Natural killer cell (primary cell): ENCODE results near the gene OR2H2. TPM values are rescaled to one million over a fixed set of nuclear protein-coding genes. Genes with fewer than 3 reads are reported as not detected.

Experiments
- ATAC-seq, 3 donors: fragments of 150-1000 bp in 2 of 3; fragments of 200-7000 bp in 1 of 3; cut with Tn5 transposase; 1 replicate in 1 of 3; 2 replicates in 2 of 3; pipeline ENCODE4 v1.10.0; 2021; ENCODE audit warnings: mild to moderate bottlenecking in 2 of 3, moderate library complexity in 2 of 3
- DNase-seq, 2 donors: peaks; one replicate each; pipeline versions ENCODE4 v3.0.0 to v3.0.0-alpha.2; 2013 to 2021; ENCODE audit warnings: mixed read lengths in 1 of 2
- H3K27ac ChIP-seq: one replicate; pipeline ENCODE4 v1.5.1; 2013; ENCODE audit warnings: mild to moderate bottlenecking, low read length
- H3K27me3 ChIP-seq: one replicate; pipeline ENCODE4 v1.6.1; 2013; ENCODE audit warnings: low read length; ENCODE audit not compliant: control insufficient read depth, insufficient read depth
- H3K36me3 ChIP-seq: one replicate; pipeline ENCODE4 v1.6.1; 2013; ENCODE audit warnings: low read length; ENCODE audit not compliant: control insufficient read depth, insufficient read depth
- H3K4me1 ChIP-seq: one replicate; pipeline ENCODE4 v1.6.1; 2013; ENCODE audit warnings: low read length; ENCODE audit not compliant: control insufficient read depth, insufficient read depth
- H3K4me3 ChIP-seq: one replicate; pipeline ENCODE4 v1.5.1; 2013; ENCODE audit warnings: low read length
- H3K9me3 ChIP-seq: one replicate; pipeline ENCODE4 v1.6.1; 2013; ENCODE audit warnings: low read length; ENCODE audit not compliant: control insufficient read depth, insufficient read depth
- H3K27ac Mint-ChIP-seq, 2 donors: one replicate each; pipeline ENCODE4 v1.8.0; 2022; ENCODE audit warnings: mild to moderate bottlenecking in 2 of 2, mixed read lengths in 2 of 2, moderate library complexity in 1 of 2
- H3K27me3 Mint-ChIP-seq, 2 donors: one replicate each; pipeline ENCODE4 v1.8.0; 2022; ENCODE audit warnings: low read depth in 2 of 2, mixed read lengths in 2 of 2
- H3K36me3 Mint-ChIP-seq: one replicate; pipeline ENCODE4 v1.8.0; 2022; ENCODE audit warnings: mixed read lengths
- H3K4me1 Mint-ChIP-seq, 2 donors: one replicate each; pipeline ENCODE4 v1.8.0; 2022; ENCODE audit warnings: mixed read lengths in 2 of 2
- H3K4me3 Mint-ChIP-seq: one replicate; pipeline ENCODE4 v1.8.0; 2022; ENCODE audit warnings: mild to moderate bottlenecking, moderate library complexity, mixed read lengths
- H3K9me3 Mint-ChIP-seq, 2 donors: one replicate each; pipeline ENCODE4 v1.8.0; 2022; ENCODE audit warnings: mixed read lengths in 2 of 2
- CTCF ChIP-seq: fragments of 200-600 bp; IDR thresholded peaks from one replicate; pipeline ENCODE4 v1.8.0; 2022; ENCODE audit warnings: antibody characterized with exemption
- WGBS: methylation state at CpG from one replicate; pipeline ENCODE4 v1.1.7; 2013; ENCODE audit warnings: missing lambda C conversion rate; ENCODE audit not compliant: insufficient coverage; 5-methylcytosine and 5-hydroxymethylcytosine counted together
- intact Hi-C: fragments of 100-400 bp; cut with micrococcal nuclease; formaldehyde crosslinking; loops from one replicate; pipeline ENCODE4 v1.14.2; 2022
- total RNA-seq, 4 donors: library from RNA; stranded (reverse); fragments of 120-200 nt in 1 of 4; gene quantifications; one replicate each; pipeline versions ENCODE4 v1.2.3 to v1.2.4, GENCODE V29; 2013 to 2022

The OR2H2 gene
- total RNA-seq, 3 donors from 2014 or later (not counting 1 experiment from before 2014, with no cell fraction given): not detected

GRCh38 chr6:29561091-29561490 is 23.8 kb upstream of the OR2H2 start:
- DNase-seq: no peak
- ATAC-seq: no peak
- Mint-ChIP-seq H3K27ac (no peak overlapping the region), H3K4me1 (no peaks in the 10 kb centered on the region), H3K27me3 (peaks cover 44 to 74% of the 10 kb centered on the region in 2 donors), H3K9me3 (no peaks in the 10 kb centered on the region), H3K36me3 (peaks cover 5% of the 10 kb centered on the region), H3K4me3 (no peak overlapping the region)
- H3K9me3 ChIP-seq: no peaks in the 10 kb centered on the region
- no peaks in the 10 kb centered on the region for H3K4me1 ChIP-seq
- TF ChIP-seq CTCF: no peak
- H3K36me3 ChIP-seq: no peaks in the 10 kb centered on the region
- no peak overlapping the region for H3K27ac ChIP-seq
- H3K27me3 ChIP-seq: peaks cover 5% of the 10 kb centered on the region
- intact Hi-C loops: no loop called here
- H3K4me3 ChIP-seq: no peak overlapping the region

- no peak overlapping the region for H3K4me3 Mint-ChIP-seq
- intact Hi-C loops: no loop called here
- Histone ChIP-seq H3K36me3 (no peaks in the 10 kb centered on the region), H3K9me3 (no peaks in the 10 kb centered on the region), H3K27me3 (peaks cover 2% of the 10 kb centered on the region), H3K4me1 (no peaks in the 10 kb centered on the region), H3K4me3 (no peak overlapping the region), H3K27ac (no peak overlapping the region)
- peaks cover 39 to 68% of the 10 kb centered on the region in 2 donors for H3K27me3 Mint-ChIP-seq
- H3K4me1 Mint-ChIP-seq: no peaks in the 10 kb centered on the region
- H3K9me3 Mint-ChIP-seq: no peaks in the 10 kb centered on the region
- no peak overlapping the region for H3K27ac Mint-ChIP-seq
- no peak for DNase-seq
- H3K36me3 Mint-ChIP-seq: no peaks in the 10 kb centered on the region
- TF ChIP-seq CTCF: no peak
- WGBS: 92% methylated on average over 1 of the region's 1 CpG
- ATAC-seq: no peak
Observed at GRCh38 chr6:29561606-29562181, 23.2 kb upstream of the OR2H2 start.

- Mint-ChIP-seq H3K36me3 (no peaks in the 10 kb centered on the region), H3K27me3 (peaks cover 43 to 65% of the 10 kb centered on the region in 2 donors), H3K4me3 (no peak overlapping the region), H3K27ac (no peak overlapping the region), H3K4me1 (no peaks in the 10 kb centered on the region), H3K9me3 (no peaks in the 10 kb centered on the region)
- no peak for TF ChIP-seq CTCF
- Histone ChIP-seq H3K4me1 (no peaks in the 10 kb centered on the region), H3K4me3 (no peak overlapping the region), H3K9me3 (no peaks in the 10 kb centered on the region), H3K27ac (no peak overlapping the region), H3K36me3 (no peaks in the 10 kb centered on the region), H3K27me3 (peaks cover 2% of the 10 kb centered on the region)
- intact Hi-C loops: no loop called here
- ATAC-seq (no peak), DNase-seq (no peak)
- WGBS: 4% methylated on average over 3 of the region's 3 CpGs
Observed at GRCh38 chr6:29563435-29563965, 21.4 kb upstream of the OR2H2 start.

GRCh38 chr6:29564875-29565274 is 20.0 kb upstream of the OR2H2 start:
- ATAC-seq: no peak
- Histone ChIP-seq H3K36me3 (no peaks in the 10 kb centered on the region), H3K4me1 (no peaks in the 10 kb centered on the region), H3K27ac (no peak overlapping the region), H3K27me3 (peaks cover 2% of the 10 kb centered on the region), H3K4me3 (no peak overlapping the region), H3K9me3 (no peaks in the 10 kb centered on the region)
- no peaks in the 10 kb centered on the region for H3K9me3 Mint-ChIP-seq
- intact Hi-C loops: no loop called here
- H3K4me3 Mint-ChIP-seq: no peak overlapping the region
- no peak for DNase-seq
- peaks cover 35 to 52% of the 10 kb centered on the region in 2 donors for H3K27me3 Mint-ChIP-seq
- H3K36me3 Mint-ChIP-seq: no peaks in the 10 kb centered on the region
- no peak for TF ChIP-seq CTCF
- no peak overlapping the region for H3K27ac Mint-ChIP-seq
- H3K4me1 Mint-ChIP-seq: no peaks in the 10 kb centered on the region
